Suprapubic skin (tissue), 3 donors: ENCODE data around the gene KDELR3.

Experiments
- CTCF ChIP-seq, 2 donors: fragments of 200-600 bp in 1 of 2; fragments of 450-650 bp in 1 of 2; sonication (generic) in 1 of 2; IDR thresholded peaks; one replicate each; pipeline ENCODE4 v1.5.1; 2016 to 2019; ENCODE audit warnings: antibody characterized with exemption in 2 of 2, mild to moderate bottlenecking in 1 of 2, moderate library complexity in 1 of 2
- POLR2A ChIP-seq, 2 donors: fragments of 450-650 bp; IDR thresholded peaks; one replicate each; pipeline ENCODE4 v1.6.1; 2017; ENCODE audit warnings: antibody characterized with exemption in 2 of 2, mild to moderate bottlenecking in 2 of 2, moderate library complexity in 2 of 2

DNA sequence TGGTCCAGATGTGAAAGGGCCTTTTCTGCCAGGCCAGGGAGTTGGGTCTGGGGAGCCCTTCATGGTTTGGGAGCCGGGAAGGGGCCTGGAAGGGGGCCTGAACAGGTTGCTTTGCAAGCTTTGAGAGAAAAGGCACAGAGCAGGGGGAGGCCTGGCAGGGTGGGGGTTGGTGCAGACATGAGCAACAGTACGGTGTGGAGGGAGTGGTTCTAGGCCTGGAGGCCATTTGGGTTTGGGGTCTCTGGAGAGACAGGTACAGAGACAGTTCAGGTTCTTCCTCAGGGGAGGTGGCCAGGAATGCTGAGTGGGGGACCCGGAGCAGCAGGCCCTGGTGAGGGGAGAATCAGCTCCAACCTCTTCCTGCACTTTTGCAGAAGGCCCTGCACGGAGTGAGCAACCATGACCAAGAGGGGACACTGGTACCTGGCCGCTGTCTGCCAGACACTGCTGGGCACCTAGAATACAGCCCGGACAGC, 1.4 kb downstream of the KDELR3 start:
- TF ChIP-seq POLR2A (IDR thresholded peaks at IDR 0.05) (no peak), CTCF (IDR thresholded peaks at IDR 0.05) (no peak)
